Superior temporal gyrus (tissue), 1 donor: ENCODE results near the gene CNN1.
"Not testable (repeated sequence)": the region's sequence is repeated elsewhere in the genome, so short reads cannot be mapped to it uniquely, and the experiment has no call there.

Source experiments
- DNase-seq: peaks from one replicate; pipeline ENCODE4 v3.0.0-alpha.2; 2016; ENCODE audit errors: extremely low spot score

CNN1 gene

GRCh38 chr19:11564082-11564807 is 25.6 kb downstream of the CNN1 start:
- not testable (repeated sequence) for DNase-seq

GRCh38 chr19:11565649-11565980 is 27.0 kb downstream of the CNN1 start:
- DNase-seq = not testable (repeated sequence)

- no peak for DNase-seq
Observed at GRCh38 chr19:11566164-11566563, 27.5 kb downstream of the CNN1 start.

GRCh38 chr19:11570039-11570462 is 31.4 kb downstream of the CNN1 start:
- DNase-seq = no peak

- DNase-seq = not testable (repeated sequence)
Observed at GRCh38 chr19:11573354-11573753, 34.7 kb downstream of the CNN1 start.

GRCh38 chr19:11573763-11574162 is 35.1 kb downstream of the CNN1 start:
- not testable (repeated sequence) for DNase-seq

- no peak for DNase-seq
Observed at GRCh38 chr19:11574689-11575088, 36.0 kb downstream of the CNN1 start.

- DNase-seq = no peak
Observed at GRCh38 chr19:11576227-11576626, 37.6 kb downstream of the CNN1 start.

GRCh38 chr19:11577451-11578257 is 39.0 kb downstream of the CNN1 start, which contains the start of gene ACP5:
ACP5 (minus strand) TSS chr19:11577645; CDS start chr19:11577317, 328 bp downstream.
- DNase-seq = no peak

- DNase-seq = no peak
Observed at GRCh38 chr19:11578258-11579142, 39.8 kb downstream of the CNN1 start.

- DNase-seq = no peak
Observed at GRCh38 chr19:11580116-11580515, 41.5 kb downstream of the CNN1 start.

- no peak for DNase-seq
Observed at GRCh38 chr19:11581740-11582139, 43.1 kb downstream of the CNN1 start.

GRCh38 chr19:11586331-11586730 is 47.7 kb downstream of the CNN1 start:
- DNase-seq = no peak

- DNase-seq = peak; percentile 82
Observed at GRCh38 chr19:11587302-11587974, 48.8 kb downstream of the CNN1 start.

GRCh38 chr19:11587975-11588631 is 49.5 kb downstream of the CNN1 start:
- DNase-seq = no peak

- no peak for DNase-seq
Observed at GRCh38 chr19:11594084-11594483, 55.4 kb downstream of the CNN1 start.

- no peak for DNase-seq
Observed at GRCh38 chr19:11596156-11596555, 57.5 kb downstream of the CNN1 start.

- DNase-seq = peak; percentile 98
Observed at GRCh38 chr19:11597202-11598102, 58.8 kb downstream of the CNN1 start, which contains the start of gene ZNF627. ZNF627 (plus strand) TSS chr19:11597483; CDS start chr19:11597628, 145 bp downstream.

- no peak for DNase-seq
Observed at GRCh38 chr19:11598103-11598483, 59.4 kb downstream of the CNN1 start.

- no peak for DNase-seq
Observed at GRCh38 chr19:11598746-11599145, 60.1 kb downstream of the CNN1 start.
